ENCODE measurements around the gene FBXO42. TPM values are rescaled to one million over a fixed set of nuclear protein-coding genes. Genes with fewer than 3 reads are reported as not detected.

FBXO42 gene
- total and polyA plus RNA-seq, 2 of the 8 experiments (the other 6 are each of a cell fraction or from before 2014, with no cell fraction given): 15.1 to 17.0 TPM

DNA sequence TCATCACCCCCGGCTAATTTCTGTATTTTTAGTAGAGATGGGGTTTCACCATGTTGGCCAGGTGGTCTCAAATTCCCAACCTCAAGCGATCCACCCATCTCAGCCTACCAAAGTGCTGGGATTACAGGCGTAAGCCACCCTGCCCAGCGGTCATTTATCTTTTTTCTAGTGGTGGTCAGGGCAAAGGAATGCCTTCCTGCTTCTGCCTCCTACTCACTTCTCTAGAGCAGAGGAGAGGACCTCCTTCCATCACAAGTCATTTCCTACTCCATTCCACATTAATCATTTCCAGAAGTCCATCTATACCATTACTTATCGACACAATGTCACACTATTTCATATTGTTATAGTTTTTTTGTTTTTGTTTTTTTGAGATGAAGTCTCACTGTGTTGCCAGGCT is 13.3 kb downstream of the FBXO42 start (continued):
- TF ChIP-seq SUZ12 (IDR thresholded peaks at IDR 0.05; ENCODE audit: low read length): no peak
- TF ChIP-seq KDM5A (IDR thresholded peaks at IDR 0.05; ENCODE audit: low read length): no peak
- TF ChIP-seq POU5F1 (IDR thresholded peaks at IDR 0.05; ENCODE audit: low read depth, low read length): no peak
- TF ChIP-seq JUN (IDR thresholded peaks at IDR 0.05; ENCODE audit: low read depth, low read length): no peak
